ENCODE results near the gene ZFP3. TPM values are rescaled to one million over a fixed set of nuclear protein-coding genes. Genes with fewer than 3 reads are reported as not detected.
"Not testable (repeated sequence)": the region's sequence is repeated elsewhere in the genome, so short reads cannot be mapped to it uniquely, and the experiment has no call there.

Gene ZFP3
- total RNA-seq, 2 experiments from 2014 or later, result 6.5 to 7.5 TPM

DNA sequence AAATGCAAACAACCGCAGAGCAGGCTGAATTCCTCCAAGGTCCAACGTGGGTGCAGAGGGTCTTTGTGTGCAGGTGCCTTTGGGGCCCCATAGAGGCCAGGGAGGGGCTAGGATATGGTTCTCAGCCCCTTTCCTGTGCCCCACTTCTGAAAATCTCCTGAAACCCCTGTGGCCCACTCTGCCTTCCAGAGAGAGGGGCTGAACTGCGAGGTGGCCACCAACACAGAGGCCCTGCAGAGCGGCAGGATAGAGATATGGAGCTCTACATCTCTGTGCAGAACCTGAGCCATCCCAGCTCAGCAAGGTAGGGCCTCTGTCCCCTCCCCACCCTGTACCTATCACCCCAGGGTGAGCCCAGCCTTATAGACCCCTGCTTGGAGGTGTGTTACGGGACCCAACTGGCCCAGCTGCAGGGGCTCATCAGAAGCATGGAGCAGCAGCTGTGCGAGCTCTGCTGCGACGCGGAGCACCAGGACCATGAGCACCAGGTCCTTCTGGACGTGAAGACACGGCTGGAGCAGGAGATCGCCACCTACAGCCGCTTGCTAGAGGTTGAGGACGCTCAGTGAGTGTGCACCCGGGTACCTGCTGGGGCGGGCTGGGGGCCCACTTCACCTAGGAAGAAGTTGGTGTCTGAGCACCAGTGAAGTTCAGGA is 43.0 kb downstream of the ZFP3 start:
- Mint-ChIP-seq H3K9me3 (peaks cover 5% of the 10 kb centered on the region), H3K36me3 (ENCODE audit: low read depth) (no peaks in the 10 kb centered on the region), H3K27ac (no peak overlapping the region), H3K4me3 (no peak overlapping the region), H3K27me3 (peaks cover 55% of the 10 kb centered on the region), H3K4me1 (peaks cover 5% of the 10 kb centered on the region)
- ChIA-PET POLR2A (no interaction called here), CTCF (no interaction called here)
- no peak for DNase-seq

DNA sequence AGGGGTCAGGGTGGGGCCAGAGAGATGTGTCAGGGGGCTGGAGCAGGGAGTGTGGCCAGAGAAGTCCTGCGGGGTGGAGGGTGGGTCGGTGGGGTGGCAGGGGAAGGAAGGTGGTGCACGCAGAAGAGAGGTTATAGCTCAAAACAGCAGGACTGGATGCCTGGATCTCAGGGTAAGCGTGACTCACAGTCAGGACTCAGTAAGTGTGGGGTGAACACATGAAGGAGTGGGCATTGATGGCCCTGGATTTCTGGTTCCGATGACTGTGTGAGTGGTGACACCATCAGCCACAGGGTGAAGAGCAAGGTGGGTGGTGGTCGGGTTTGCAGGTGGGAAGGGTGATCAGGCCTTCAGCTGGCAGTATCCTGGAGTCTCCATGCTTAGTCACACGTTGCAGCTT is 43.8 kb downstream of the ZFP3 start:
- H3K27ac Mint-ChIP-seq; H3K4me1 Mint-ChIP-seq; CTCF ChIA-PET; DNase-seq; H3K4me3 Mint-ChIP-seq; POLR2A ChIA-PET; H3K9me3 Mint-ChIP-seq; H3K36me3 Mint-ChIP-seq (ENCODE audit: low read depth): not testable (repeated sequence)
- H3K27me3 Mint-ChIP-seq, result peaks cover 47% of the 10 kb centered on the region

DNA sequence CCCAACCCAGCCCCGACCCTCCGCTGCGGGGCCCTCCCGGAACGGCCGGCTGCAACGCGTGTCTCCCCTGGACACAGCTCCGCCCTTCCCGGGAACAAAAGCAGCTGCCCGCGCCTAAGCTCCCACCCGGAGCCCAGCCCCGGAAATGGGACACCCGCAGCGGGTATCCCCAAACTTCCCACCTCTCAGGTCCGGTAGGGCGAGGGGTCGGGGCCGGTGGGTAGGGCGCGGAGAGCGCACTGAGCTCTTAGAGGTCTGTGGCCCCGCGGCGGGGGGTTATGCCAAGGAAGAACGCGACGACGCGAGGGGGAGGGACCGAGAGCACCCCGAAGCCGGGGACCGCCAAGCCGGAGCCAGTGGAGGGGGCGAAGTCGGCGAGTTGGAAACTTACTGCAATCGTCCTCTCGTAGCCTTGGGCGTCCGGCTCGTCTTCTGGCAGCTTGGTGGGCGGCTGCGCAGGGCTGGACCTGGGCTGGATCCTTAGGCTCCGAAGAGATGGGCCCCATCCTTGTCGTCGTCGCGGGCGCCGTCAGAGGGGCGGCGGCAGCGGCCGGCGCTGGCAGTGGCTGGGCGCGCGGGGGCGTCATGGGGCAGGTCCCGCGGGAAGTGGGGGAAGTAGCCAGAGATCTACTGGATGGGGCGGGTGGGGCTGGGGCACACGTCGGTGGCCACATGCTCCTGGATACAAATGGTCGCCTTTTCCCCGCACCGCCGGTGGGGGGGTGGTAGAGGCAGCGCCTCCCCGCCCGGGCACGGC is 44.5 kb downstream of the ZFP3 start:
- no peak for DNase-seq
- ChIA-PET POLR2A (no interaction called here), CTCF (no interaction called here)
- Mint-ChIP-seq H3K27me3 (peaks cover 43% of the 10 kb centered on the region), H3K27ac (no peak overlapping the region), H3K4me3 (no peak overlapping the region), H3K9me3 (no peaks in the 10 kb centered on the region), H3K36me3 (ENCODE audit: low read depth) (no peaks in the 10 kb centered on the region), H3K4me1 (peaks cover 5% of the 10 kb centered on the region)

DNA sequence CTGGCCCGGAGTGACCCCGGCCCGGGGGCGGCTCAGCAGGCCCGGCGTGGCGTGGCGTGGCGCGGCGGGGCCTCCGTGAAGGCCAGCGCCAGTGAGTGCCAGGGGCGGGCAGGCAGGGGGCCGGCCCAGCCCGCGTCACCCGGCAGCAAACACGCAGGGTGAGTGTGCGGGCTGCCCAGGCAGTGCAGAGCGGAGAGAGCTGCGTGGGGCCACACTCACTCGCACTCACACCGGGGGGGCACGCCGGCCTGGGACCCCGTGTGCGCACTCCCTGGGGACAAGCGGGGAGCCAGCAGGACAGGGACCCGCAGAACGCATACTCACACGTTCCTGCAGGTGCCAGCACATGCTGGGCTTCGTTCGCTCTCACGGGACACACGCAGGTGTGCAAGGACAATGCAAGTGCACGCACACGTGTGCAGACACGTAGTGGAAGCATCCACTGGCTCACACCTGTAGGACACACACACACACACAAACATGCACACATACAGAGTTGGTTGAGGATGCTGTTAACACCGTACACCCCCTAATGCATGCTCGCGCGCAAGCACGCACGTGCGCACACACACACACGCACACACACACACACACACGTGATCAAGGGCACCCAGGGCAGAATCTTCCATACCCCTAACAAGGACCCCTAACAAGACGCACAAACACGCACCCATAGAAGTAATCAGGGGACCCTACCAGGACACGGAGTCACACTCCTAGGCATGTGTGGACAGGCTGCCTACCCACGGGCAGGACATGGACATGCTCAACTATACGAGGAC is 45.3 kb downstream of the ZFP3 start:
- Mint-ChIP-seq H3K4me3 (no peak overlapping the region), H3K27ac (no peak overlapping the region), H3K27me3 (peaks cover 36% of the 10 kb centered on the region), H3K36me3 (ENCODE audit: low read depth) (no peaks in the 10 kb centered on the region), H3K4me1 (peaks cover 5% of the 10 kb centered on the region), H3K9me3 (no peaks in the 10 kb centered on the region)
- ChIA-PET POLR2A (no interaction called here), CTCF (no interaction called here)
- DNase-seq, result no peak

DNA sequence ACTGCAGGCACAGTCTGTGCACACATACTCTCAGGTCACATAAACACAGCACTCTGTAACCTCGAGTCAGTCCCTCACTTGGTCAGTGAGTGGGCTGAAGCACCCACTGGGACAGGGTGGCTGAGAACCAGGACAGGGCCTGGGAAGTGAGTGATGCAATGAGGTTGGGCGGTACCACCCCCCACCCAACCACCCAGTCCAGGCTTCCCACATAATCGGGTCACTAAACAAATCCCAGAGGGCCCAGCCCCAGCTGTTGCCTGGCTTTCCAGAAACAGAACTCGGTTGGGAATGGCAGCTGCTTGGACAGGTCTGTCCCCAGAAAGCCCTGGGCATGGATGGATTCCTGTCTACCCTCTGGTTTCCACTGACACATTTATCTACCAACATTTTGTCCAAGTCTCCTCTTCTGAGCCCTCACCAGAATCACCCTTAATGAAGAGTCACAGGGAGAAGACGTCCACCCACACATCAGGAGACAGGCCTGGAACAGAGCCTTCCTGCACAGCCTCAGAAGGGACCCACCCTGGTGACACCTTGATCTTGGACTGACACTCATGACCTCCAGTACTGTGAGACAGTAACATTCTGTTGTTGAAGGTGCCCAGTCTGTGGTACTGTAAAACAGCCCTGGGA is 46.0 kb downstream of the ZFP3 start:
- POLR2A ChIA-PET, result not testable (repeated sequence)

DNA sequence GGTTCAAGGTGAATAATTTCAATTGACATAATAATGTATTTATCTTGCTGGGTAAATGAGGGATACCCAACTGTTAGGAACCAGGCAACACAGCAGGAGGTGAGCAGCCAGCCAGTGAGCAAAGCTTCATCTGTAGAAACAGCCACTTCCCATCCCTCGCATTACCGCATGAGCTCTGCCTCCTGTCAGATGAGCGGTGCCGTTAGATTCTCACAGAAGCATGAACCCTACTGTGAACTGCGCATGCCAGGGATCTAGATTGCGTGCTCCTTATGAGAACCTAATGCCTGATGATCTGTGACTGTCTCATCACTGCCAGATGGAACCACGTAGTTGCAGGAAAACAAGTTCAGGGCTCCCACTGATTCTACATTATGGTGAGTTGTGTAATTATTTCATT is 46.6 kb downstream of the ZFP3 start:
- H3K27me3 Mint-ChIP-seq, result peaks cover 30% of the 10 kb centered on the region
- H3K4me1 Mint-ChIP-seq; H3K36me3 Mint-ChIP-seq (ENCODE audit: low read depth); CTCF ChIA-PET; H3K27ac Mint-ChIP-seq; H3K4me3 Mint-ChIP-seq; H3K9me3 Mint-ChIP-seq; POLR2A ChIA-PET; DNase-seq: not testable (repeated sequence)

More for the DNA sequence above, 46.0 kb downstream of the ZFP3 start:
- H3K4me1 Mint-ChIP-seq; CTCF ChIA-PET; H3K36me3 Mint-ChIP-seq (ENCODE audit: low read depth); H3K27ac Mint-ChIP-seq; H3K4me3 Mint-ChIP-seq; H3K9me3 Mint-ChIP-seq; DNase-seq: not testable (repeated sequence)
- peaks cover 30% of the 10 kb centered on the region for H3K27me3 Mint-ChIP-seq

DNA sequence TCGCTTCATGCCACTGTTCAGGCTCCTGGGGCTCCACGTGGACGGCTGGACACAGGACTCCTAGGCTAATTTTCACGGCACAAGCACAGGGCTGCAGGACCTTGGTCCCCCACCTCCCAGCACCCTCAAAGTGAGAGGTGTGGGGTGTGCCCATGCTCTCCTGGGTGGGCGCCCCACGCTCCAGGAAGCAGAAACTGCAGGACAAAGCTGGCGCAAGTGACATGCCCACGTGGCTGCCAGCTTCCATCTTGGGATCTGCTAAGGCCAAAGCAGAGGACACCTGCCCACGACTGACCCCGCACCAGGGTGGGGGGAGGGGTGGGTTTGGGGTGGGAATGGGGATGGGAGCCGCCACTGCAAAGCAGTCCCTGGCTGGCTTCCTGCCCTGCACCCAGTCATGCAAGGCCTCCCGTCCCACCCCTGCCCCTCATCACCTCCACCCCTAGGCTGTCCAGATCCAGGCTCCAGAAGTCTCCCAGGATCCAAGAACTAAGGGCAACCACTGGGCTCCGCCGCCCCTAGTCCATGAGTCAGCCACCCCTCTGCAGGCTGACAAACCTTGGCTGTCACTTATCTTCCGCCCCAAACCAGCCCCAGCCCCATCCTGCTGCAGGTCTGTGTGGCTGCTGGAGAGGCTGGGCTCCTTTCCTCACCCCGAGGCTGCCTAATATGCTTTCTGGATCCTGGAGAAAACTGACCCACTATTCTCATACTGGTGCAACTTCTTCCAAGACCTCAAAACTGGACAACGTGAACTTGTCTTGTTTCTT is 48.6 kb downstream of the ZFP3 start:
- H3K27me3 Mint-ChIP-seq, result peaks cover 21% of the 10 kb centered on the region
- POLR2A ChIA-PET, result no interaction called here
- CTCF ChIA-PET, result interaction anchor here (0.6 kb wide), 1 partner anchor 59 kb away, joined by 4 read pairs; no protein-coding TSS in a partner anchor
- H3K9me3 Mint-ChIP-seq, result no peaks in the 10 kb centered on the region
- H3K4me1 Mint-ChIP-seq, result peaks cover 2% of the 10 kb centered on the region
- no peak overlapping the region for H3K27ac Mint-ChIP-seq
- no peak overlapping the region for H3K4me3 Mint-ChIP-seq
- peak; percentile 4 for DNase-seq
- no peaks in the 10 kb centered on the region for H3K36me3 Mint-ChIP-seq (ENCODE audit: low read depth)

DNA sequence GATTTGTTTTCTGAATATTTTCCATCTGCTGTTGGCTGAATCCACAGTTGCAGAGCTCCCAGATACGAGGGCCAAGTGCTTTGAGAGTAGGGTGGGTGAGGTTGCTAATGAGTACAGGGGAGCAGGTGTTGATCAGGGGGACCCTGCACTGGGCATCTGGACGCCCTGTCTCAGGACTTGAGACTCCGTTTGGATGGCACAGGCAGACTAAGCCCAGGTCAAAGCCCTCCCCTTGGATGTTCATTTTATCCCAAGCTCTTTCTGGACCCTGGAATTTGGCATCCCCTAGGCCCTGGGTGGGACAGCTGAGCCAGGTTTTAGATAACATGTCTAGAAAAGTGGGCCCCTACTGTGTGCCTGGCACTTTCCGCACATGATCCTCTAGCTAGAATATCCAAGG is 49.6 kb downstream of the ZFP3 start:
- peaks cover 15% of the 10 kb centered on the region for H3K27me3 Mint-ChIP-seq
- no peaks in the 10 kb centered on the region for H3K9me3 Mint-ChIP-seq
- no peak overlapping the region for H3K4me3 Mint-ChIP-seq
- CTCF ChIA-PET, result interaction anchor here (1.4 kb wide), 1 partner anchor 11 kb away, joined by 3 read pairs; the partner anchor contains the start of gene USP6
- POLR2A ChIA-PET, result no interaction called here
- H3K4me1 Mint-ChIP-seq, result no peaks in the 10 kb centered on the region
- no peaks in the 10 kb centered on the region for H3K36me3 Mint-ChIP-seq (ENCODE audit: low read depth)
- no peak overlapping the region for H3K27ac Mint-ChIP-seq
- DNase-seq, result peak; percentile 1

DNA sequence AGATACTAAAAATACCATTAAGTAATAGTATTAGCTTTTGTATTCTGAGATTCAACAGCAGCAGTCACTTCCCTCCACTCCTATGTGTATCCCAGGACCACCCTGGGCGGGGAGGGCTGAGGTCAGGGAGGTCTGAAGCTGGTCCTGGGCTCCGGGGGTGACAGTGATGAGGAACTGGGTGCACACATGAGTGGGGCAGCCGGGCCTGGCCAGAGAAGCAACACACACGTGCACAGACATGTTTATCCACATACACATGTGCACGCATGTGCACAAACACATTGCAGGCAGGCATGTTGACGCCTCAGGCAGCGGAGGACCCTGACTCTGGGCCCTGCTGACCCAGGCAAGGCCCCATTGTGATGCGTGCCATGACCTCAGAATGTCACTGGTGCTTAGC is 50.1 kb downstream of the ZFP3 start:
- H3K4me1 Mint-ChIP-seq; H3K4me3 Mint-ChIP-seq; H3K27ac Mint-ChIP-seq; H3K36me3 Mint-ChIP-seq (ENCODE audit: low read depth); DNase-seq; POLR2A ChIA-PET; H3K9me3 Mint-ChIP-seq: not testable (repeated sequence)
- CTCF ChIA-PET, result interaction anchor here (1.4 kb wide), 1 partner anchor 12 kb away, joined by 3 read pairs; the partner anchor contains the start of gene USP6
- H3K27me3 Mint-ChIP-seq, result peaks cover 15% of the 10 kb centered on the region

DNA sequence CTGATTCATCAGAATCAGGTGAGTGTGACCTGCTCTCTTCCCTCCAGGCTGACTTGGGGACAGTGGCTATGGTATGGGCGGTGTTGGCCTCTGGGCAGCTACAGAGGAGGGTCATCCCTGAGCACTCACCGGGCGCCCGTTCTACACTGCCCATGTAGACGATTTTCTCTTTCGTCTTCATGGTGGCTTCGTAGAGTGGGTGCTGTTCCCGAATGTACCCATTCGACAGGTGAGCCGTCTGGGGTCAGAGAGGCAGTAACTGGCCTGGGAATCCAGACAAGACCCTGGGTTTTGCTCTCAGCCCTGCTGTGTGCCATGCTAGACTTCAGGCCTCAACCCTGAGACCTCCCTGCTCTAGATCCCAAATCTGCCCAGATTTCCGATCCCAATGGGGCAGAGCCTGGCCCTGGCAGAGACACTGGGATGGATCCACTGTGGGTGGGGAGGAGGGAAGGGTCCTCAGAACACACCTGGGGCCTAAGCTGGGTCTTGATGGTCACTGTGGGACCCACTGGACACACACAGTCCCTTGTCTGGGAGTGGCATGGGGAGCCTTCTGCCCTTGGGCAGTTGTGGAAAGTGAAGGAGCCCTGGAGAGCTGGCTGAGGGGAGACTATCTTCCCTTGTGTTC is 50.8 kb downstream of the ZFP3 start:
- DNase-seq, result peak; percentile 2

DNA sequence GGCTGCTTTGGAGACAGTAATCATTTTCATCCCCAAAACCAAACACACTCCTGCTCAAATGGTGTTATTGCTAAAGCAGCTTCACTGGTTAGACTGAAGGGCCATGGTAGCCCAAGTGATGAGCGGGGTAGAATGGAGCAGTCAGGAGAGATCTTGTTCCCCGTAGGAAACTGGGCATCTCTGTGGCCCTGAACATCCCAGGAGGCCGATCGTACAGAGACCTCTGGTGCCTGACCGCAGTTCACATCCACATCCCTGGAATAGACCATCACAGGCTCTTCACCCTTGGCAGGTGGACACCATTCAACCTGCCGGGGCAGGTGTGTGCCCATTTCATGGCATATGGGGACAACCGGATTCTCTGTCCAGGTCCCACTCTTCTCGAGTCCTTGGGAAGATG is 51.5 kb downstream of the ZFP3 start:
- H3K36me3 Mint-ChIP-seq (ENCODE audit: low read depth); POLR2A ChIA-PET; H3K4me3 Mint-ChIP-seq; H3K27ac Mint-ChIP-seq; CTCF ChIA-PET; H3K27me3 Mint-ChIP-seq; H3K4me1 Mint-ChIP-seq; H3K9me3 Mint-ChIP-seq: not testable (repeated sequence)
- peak; percentile 3 for DNase-seq

More for the DNA sequence above, 50.8 kb downstream of the ZFP3 start:
- Mint-ChIP-seq H3K27me3 (peaks cover 9% of the 10 kb centered on the region), H3K9me3 (no peaks in the 10 kb centered on the region), H3K4me1 (no peaks in the 10 kb centered on the region), H3K36me3 (ENCODE audit: low read depth) (no peaks in the 10 kb centered on the region), H3K4me3 (no peak overlapping the region), H3K27ac (no peak overlapping the region)
- CTCF ChIA-PET, result interaction anchor here (1.4 kb wide), 1 partner anchor 13 kb away, joined by 3 read pairs; the partner anchor contains the start of gene USP6
- POLR2A ChIA-PET, result no interaction called here

DNA sequence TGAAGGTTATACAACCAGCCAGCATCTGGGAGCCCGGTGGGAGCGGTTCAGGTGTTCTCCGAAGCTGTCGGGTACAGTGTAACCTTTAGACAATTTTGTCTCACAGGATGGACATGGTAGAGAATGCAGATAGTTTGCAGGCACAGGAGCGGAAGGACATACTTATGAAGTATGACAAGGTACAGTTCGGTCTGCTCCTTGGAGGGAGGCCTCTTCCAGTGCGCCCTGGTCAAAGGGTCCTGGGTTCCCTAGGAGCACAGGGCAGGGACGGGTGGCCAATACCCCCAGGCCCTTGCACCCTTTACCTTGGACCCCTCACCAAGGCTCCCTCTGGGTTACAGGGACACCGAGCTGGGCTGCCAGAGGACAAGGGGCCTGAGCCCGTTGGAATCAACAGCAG is 52.0 kb downstream of the ZFP3 start:
- H3K36me3 Mint-ChIP-seq (ENCODE audit: low read depth); H3K27me3 Mint-ChIP-seq; H3K9me3 Mint-ChIP-seq; POLR2A ChIA-PET; H3K27ac Mint-ChIP-seq; CTCF ChIA-PET; H3K4me1 Mint-ChIP-seq; H3K4me3 Mint-ChIP-seq: not testable (repeated sequence)
- peak; percentile 1 for DNase-seq

Measured in activated CD4-positive, alpha-beta T cell treated with anti-CD3 and anti-CD28 coated beads, Interleukin-2, amount 10 ng/mL, durations not matched to agents 7 days and 5 days (primary cell).